ENCODE measurements around the gene ZPR1.

The ZPR1 gene

GRCh38 chr11:116732271-116733042 is 55.4 kb downstream of the ZPR1 start:
- H3K4me3 ChIP-seq (ENCODE audit: low read depth, low read length) = no peak overlapping the region
- H3K27ac ChIP-seq = no peak overlapping the region

GRCh38 chr11:116731821-116732220 is 56.0 kb downstream of the ZPR1 start:
- no peak for TF ChIP-seq CTCF (IDR thresholded peaks at IDR 0.05)
- no peaks in the 10 kb centered on the region for H3K36me3 ChIP-seq (ENCODE audit: control insufficient read depth, insufficient read depth, low read length)
- H3K9ac ChIP-seq = no peak overlapping the region
- H3K27me3 ChIP-seq (ENCODE audit: control insufficient read depth, insufficient read depth, low read length) = no peaks in the 10 kb centered on the region
- no peak overlapping the region for H3K4me3 ChIP-seq (ENCODE audit: low read depth, low read length)
- H3K4me1 ChIP-seq = no peaks in the 10 kb centered on the region
- no peak overlapping the region for H2AFZ ChIP-seq
- H3K27ac ChIP-seq = no peak overlapping the region
- H3K9me3 ChIP-seq (ENCODE audit: control insufficient read depth, low read length) = no peaks in the 10 kb centered on the region
- H3K79me2 ChIP-seq = no peaks in the 10 kb centered on the region
- no peak overlapping the region for H3K4me2 ChIP-seq (ENCODE audit: low read length)

More at GRCh38 chr11:116732271-116733042, 55.4 kb downstream of the ZPR1 start:
- H3K79me2 ChIP-seq = no peaks in the 10 kb centered on the region
- H2AFZ ChIP-seq = no peak overlapping the region
- H3K4me2 ChIP-seq (ENCODE audit: low read length) = no peak overlapping the region
- no peaks in the 10 kb centered on the region for H3K36me3 ChIP-seq (ENCODE audit: control insufficient read depth, insufficient read depth, low read length)
- peak; percentile 50 for TF ChIP-seq CTCF (IDR thresholded peaks at IDR 0.05)
- no peaks in the 10 kb centered on the region for H3K27me3 ChIP-seq (ENCODE audit: control insufficient read depth, insufficient read depth, low read length)
- H3K9ac ChIP-seq = no peak overlapping the region
- H3K4me1 ChIP-seq = no peaks in the 10 kb centered on the region
- H3K9me3 ChIP-seq (ENCODE audit: control insufficient read depth, low read length) = no peaks in the 10 kb centered on the region

- H3K79me2 ChIP-seq = no peaks in the 10 kb centered on the region
- H3K9ac ChIP-seq = no peak overlapping the region
- H3K4me2 ChIP-seq (ENCODE audit: low read length) = no peak overlapping the region
- no peaks in the 10 kb centered on the region for H3K27me3 ChIP-seq (ENCODE audit: control insufficient read depth, insufficient read depth, low read length)
- H2AFZ ChIP-seq = no peak overlapping the region
- H3K4me1 ChIP-seq = no peaks in the 10 kb centered on the region
- H3K9me3 ChIP-seq (ENCODE audit: control insufficient read depth, low read length) = no peaks in the 10 kb centered on the region
- H3K27ac ChIP-seq = no peak overlapping the region
- no peak for TF ChIP-seq CTCF (IDR thresholded peaks at IDR 0.05)
- H3K36me3 ChIP-seq (ENCODE audit: control insufficient read depth, insufficient read depth, low read length) = no peaks in the 10 kb centered on the region
- H3K4me3 ChIP-seq (ENCODE audit: low read depth, low read length) = no peak overlapping the region
These were observed 56.6 kb downstream of the ZPR1 start for GRCh38 chr11:116731097-116731761.

- no peak overlapping the region for H3K4me3 ChIP-seq (ENCODE audit: low read depth, low read length)
These were observed 57.2 kb downstream of the ZPR1 start for GRCh38 chr11:116730601-116731000.

More at GRCh38 chr11:116730601-116731000, 57.2 kb downstream of the ZPR1 start:
- Histone ChIP-seq H3K9ac (no peak overlapping the region), H3K27me3 (ENCODE audit: control insufficient read depth, insufficient read depth, low read length) (no peaks in the 10 kb centered on the region), H2AFZ (no peak overlapping the region), H3K36me3 (ENCODE audit: control insufficient read depth, insufficient read depth, low read length) (no peaks in the 10 kb centered on the region), H3K4me2 (ENCODE audit: low read length) (no peak overlapping the region), H3K4me1 (no peaks in the 10 kb centered on the region), H3K27ac (no peak overlapping the region), H3K9me3 (ENCODE audit: control insufficient read depth, low read length) (no peaks in the 10 kb centered on the region), H3K79me2 (no peaks in the 10 kb centered on the region)
- no peak for TF ChIP-seq CTCF (IDR thresholded peaks at IDR 0.05)
